GM21825 (cell line): ENCODE data around the gene IL17RB.

Experiments
- ATAC-seq: cut with Tn5 transposase; IDR thresholded peaks from one replicate; pipeline ENCODE4 v1.9.1; 2021; ENCODE audit warnings: mild to moderate bottlenecking, moderate library complexity; ENCODE audit not compliant: unreplicated experiment

IL17RB gene

DNA sequence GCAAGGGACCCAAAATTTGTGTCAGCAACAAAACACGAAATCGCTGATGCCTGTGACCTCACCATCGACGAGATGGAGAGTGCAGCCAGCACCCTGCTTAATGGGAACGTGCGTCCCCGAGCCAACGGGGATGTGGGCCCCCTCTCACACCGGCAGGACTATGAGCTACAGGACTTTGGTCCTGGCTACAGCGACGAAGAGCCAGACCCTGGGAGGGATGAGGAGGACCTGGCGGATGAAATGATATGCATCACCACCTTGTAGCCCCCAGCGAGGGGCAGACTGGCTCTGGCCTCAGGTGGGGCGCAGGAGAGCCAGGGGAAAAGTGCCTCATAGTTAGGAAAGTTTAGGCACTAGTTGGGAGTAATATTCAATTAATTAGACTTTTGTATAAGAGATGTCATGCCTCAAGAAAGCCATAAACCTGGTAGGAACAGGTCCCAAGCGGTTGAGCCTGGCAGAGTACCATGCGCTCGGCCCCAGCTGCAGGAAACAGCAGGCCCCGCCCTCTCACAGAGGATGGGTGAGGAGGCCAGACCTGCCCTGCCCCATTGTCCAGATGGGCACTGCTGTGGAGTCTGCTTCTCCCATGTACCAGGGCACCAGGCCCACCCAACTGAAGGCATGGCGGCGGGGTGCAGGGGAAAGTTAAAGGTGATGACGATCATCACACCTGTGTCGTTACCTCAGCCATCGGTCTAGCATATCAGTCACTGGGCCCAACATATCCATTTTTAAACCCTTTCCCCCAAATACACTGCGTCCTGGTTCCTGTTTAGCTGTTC is 35.0 kb upstream of the IL17RB start:
- no peak for ATAC-seq

DNA sequence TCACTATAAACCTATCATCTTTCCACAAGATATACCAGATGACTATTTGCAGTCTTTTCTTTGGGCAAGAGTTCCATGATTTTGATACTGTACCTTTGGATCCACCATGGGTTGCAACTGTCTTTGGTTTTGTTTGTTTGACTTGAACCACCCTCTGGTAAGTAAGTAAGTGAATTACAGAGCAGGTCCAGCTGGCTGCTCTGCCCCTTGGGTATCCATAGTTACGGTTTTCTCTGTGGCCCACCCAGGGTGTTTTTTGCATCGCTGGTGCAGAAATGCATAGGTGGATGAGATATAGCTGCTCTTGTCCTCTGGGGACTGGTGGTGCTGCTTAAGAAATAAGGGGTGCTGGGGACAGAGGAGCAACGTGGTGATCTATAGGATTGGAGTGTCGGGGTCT is 33.9 kb upstream of the IL17RB start:
- no peak for ATAC-seq

DNA sequence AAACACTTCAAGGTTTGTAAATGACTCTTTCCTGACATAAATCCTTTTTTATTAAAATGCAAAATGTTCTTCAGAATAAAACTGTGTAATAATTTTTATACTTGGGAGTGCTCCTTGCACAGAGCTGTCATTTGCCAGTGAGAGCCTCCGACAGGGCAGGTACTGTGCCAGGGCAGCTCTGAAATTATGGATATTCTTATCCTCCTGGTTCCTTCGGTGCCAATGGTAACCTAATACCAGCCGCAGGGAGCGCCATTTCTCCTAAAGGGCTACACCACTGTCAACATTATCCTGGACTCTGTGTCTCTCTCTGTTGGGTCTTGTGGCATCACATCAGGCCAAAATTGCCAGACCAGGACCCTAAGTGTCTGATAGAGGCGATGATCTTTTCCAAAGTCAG is 33.1 kb upstream of the IL17RB start:
- no peak for ATAC-seq

DNA sequence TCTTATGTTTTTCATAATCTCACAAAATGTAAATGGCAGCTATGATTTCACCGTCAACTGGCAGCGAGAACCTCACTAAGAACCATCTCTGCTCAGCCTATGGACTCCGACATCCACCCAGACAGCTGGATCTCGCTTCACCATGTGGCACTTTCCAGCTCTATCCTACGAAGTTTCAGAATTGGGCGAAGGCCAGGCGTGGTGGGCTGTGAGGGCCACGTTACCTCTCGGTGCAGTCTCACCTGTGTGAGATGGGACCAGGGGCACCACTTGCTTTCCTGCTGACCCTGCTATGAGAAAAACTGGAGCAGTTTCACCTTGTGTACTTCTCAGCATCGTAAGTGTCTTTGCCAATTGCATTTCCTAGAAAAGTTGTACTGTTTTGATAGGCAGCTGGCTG is 32.5 kb upstream of the IL17RB start:
- no peak for ATAC-seq

DNA sequence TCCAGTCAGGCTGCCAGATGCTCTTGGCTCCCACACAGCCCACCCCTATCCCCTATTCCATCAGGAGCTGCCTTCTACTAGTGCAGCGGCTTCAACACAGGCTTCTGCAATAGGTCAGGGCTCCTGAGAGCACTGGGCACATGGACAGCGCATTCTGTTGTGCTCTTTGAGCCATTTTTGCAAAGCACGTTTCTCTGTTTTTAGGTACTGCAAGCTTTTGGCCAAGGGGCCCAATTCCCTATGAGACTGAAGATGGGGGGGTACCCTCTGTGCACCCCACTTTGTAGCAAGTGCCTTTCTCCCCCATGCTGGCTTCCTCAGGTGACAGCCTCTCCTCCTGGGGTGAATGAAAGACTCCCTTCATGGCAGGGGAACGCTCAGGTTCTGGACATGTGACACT is 31.3 kb upstream of the IL17RB start:
- no peak for ATAC-seq

DNA sequence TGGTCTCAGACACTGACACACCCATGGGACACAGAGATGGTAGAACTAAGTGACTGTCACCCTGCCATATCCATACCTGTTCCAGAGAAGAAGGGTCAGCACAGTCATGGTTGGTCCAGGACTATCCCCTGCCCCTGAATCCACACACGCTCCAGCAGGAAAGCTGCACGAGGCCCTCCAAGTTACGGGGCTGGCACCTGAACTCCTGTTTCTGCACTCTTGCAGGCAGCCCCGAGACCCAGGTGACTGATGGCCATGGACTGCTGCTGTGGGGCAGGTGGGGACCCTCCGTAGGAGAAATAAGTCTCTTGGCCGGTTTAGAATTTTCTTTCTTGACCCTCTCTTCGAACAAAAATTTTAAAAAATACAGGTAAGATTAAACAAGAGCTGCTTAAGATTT is 30.7 kb upstream of the IL17RB start:
- no peak for ATAC-seq

DNA sequence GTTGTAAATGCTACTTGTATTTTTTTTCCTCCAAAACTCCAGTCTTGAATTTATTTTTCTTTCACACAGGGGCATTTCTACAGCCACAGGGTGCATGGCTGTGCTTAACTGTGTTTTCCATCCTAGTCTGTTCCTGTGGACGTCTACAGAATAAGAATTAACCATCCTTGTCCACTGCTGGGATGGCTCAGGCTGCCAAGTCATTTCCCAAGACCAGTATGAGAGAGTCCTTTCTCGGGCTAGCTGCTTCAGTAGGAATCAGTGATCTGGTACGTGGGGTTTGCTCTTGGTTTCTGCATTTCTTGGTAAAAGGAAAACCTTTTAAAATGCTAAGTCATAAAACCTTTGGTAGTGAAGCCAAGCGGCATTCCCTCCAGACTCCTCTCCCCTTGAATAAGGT is 29.9 kb upstream of the IL17RB start:
- ATAC-seq, result no peak

DNA sequence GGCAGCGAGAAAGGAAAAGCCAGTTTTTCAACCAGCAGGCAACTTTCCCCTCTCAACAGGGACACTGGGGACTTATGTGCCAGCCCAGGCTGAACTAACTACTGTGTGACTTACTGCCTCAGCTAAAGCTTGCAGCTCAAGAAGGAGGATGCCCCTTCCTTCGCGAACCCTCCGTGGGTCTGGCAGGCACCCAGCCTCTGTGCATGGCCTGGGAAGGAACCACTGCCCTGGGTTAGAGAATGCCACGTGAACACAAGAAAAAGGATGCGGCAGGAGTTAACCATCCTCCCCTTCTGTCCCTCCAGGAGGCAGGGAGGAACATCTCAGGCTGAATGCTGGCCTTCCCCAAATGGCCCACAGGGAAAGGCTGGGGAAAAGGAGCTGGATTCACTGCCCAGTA is 29.2 kb upstream of the IL17RB start:
- no peak for ATAC-seq

DNA sequence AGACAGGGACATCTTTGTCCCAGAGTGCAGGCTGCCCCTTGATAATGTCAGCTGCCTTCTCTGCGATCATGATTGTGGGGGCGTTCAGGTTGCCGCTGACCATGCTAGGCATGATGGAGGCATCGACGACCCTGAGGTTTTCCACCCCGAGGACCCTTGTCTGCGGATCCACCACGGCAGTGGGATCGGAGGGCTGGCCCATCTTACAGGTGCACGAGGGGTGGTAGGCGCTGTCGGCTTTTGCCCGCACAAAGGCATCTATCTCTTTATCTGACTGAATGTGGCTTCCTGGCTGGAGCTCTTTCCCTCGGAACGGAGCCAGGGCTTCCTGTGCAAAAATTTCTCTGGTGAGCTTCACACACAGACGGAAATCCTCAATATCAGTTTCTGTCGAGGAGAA is 28.6 kb upstream of the IL17RB start:
- no peak for ATAC-seq

DNA sequence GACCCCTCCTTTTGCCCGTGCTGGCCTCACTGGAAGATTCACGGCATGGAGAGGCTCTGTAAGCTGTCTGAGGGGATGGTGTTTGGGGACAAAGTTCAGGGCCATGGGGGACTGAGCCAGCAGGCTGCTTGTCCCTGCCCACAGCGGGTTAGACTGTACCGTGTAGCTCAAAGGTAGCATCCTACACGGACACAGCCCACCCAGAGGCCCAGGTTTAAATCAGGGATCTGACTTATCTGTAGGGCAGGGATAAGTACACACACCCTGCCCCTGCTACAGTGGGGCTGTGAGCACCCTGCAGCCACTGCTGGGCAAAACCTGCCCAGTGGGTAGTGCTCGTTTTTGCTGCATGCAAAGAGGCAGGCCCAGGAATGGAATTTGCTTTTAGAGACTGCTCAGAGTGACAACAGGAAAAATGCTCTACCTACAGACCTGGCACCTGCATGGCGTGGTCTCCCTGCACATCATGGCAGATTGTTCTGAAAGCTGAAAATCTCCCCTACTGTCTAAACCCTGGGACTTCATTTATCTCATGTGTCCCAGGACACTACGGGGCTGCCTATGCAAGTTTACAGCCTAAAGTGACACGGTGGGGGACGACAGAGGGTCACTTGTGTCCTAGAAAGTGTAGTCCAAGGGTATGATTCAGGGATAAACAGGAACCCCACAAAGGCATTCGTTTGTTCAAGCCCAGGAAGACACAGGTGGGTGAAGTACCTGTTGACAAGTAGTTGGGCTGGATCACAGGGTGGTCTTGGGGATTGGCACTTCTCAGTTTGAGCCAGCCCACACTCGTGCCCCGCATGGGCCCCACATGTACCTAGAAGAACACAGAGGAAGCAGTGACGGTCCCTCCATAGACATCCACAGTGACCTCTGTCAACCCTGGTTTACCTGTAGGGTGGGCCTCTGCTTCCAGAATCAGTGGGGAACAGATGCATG is 27.9 kb upstream of the IL17RB start:
- ATAC-seq, result no peak

DNA sequence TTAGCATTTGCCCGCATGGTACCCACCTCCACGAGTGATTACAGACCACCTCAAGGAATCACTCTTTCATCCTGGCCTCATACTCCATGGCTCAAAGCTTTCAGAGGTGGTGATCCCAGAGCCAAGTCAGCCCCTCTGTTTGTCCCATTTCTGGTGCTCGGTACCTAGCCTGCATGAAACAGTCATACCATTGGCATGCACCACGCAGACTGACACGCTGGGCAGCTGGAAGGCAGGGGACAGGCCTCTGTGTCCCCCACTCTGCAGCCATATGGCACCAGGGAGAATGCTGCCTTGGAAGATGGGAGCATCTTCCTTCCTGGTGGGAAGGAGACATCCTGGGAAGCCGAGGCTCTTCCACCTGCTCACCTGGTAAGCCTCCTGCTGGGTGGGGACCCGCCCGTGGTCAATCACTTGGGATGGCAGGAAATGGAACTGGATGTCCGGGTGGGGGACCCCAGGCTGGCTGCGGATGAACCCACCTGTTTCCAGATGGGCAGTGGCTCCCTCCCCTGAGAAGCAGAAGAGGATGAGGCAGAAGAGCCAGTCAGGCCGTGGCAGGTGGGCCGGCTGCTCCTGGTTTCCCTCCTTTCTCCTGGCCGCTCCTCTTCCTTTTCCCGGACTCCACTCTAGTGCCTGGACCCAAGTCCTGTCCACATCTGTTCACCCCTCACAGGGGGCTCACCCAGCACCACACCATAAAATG is 27.1 kb upstream of the IL17RB start:
- ATAC-seq, result no peak

DNA sequence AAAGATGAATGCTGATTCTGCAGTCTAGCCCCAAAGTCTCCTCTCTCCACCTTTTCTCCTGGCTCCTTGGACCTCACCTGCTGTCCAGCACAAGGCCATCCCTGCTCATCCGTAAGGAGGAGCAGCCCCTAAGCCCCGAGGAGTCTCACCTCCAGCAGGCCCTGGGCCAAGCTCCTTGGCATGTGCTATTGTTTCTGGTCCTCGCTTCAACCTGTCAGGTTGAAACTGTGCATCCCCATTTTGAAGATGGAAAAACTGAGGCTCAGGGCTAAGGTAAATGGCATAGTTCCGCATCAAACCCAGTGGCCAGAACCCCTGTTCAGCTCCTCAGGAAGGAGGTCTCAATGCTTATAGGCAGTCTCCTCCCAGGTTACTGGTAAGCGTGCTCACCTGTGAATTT is 26.3 kb upstream of the IL17RB start:
- ATAC-seq, result no peak

DNA sequence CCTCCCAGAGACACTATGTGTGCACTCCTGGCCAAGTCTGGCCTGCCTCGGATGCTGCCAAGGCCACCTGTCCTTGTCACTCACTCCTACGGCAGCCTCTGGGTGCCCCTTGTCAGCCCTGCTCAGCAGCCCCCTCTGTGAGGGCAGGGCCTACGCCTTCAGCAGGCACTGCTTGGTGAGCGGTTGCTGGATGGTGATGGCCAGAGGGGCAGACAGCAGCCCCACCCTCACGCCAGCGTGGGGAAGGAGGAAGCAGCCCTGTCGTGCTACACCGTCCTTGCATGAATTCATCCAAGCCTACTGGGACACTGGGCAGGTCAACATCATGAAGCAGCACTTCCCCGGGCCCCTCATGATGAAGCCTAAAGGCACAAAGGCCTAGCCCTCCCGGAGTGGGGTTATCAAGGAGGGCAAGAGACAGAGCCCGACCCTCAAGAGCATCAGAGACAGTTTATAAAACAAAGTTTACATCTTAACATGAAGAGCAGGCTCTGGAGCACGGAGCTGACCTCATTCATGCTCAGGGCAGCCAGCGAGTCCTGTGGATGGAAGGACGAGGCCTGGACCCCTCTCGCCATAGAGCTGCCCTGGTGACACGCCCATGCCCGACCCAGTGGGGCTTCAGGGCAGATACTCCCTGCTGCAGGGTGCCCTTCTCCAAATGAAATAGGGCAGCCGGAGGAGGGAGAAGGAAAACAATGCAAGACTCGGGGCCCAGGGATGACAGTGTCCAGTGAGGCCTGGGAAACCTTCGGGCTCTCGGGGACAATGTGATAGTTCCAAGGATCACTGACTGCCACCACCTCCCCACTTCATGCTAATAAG is 25.4 kb upstream of the IL17RB start:
- no peak for ATAC-seq

DNA sequence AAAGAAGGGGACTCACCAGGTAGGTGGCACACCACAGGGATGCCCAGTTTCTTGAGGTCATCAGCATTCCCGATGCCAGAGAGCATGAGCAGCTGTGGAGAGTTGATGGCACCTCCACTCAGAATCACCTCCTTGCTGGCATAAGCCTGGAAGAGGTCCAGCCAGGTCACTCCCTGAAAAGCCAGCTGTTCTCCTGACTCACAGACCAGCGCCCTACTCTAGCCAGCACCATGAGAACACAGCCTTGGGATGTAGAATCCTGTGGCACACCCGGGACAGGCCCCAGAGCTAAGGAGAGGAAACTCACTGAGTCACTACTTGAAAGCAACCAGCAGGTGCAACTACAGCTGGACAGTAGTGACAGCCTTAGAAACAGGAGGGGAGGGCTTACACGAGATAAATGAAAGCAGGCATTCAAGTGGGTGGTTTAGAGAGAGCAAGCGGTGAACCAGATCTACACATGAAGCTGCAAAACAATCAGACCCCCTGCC is 24.7 kb upstream of the IL17RB start:
- ATAC-seq, result peak; percentile 80

DNA sequence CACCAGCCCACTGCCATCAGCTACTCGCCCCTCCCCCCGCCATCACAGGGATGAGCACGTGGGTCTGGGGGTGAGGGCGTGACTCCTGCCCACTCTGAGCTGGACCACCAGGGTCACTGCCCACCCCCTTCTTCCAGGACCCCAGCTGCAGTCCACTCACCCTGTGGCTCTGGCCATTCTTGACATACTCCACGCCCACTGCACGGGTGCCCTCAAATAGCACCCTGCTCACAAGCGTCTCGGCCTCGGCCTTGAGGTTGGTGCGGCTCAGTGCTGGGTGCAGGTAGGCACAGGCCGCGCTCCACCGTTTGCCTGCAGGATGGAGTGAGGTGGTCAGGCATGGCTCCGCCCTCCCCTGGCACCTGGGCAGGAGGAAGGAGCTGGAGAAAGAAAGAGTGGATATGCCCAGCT is 24.0 kb upstream of the IL17RB start:
- ATAC-seq, result no peak

DNA sequence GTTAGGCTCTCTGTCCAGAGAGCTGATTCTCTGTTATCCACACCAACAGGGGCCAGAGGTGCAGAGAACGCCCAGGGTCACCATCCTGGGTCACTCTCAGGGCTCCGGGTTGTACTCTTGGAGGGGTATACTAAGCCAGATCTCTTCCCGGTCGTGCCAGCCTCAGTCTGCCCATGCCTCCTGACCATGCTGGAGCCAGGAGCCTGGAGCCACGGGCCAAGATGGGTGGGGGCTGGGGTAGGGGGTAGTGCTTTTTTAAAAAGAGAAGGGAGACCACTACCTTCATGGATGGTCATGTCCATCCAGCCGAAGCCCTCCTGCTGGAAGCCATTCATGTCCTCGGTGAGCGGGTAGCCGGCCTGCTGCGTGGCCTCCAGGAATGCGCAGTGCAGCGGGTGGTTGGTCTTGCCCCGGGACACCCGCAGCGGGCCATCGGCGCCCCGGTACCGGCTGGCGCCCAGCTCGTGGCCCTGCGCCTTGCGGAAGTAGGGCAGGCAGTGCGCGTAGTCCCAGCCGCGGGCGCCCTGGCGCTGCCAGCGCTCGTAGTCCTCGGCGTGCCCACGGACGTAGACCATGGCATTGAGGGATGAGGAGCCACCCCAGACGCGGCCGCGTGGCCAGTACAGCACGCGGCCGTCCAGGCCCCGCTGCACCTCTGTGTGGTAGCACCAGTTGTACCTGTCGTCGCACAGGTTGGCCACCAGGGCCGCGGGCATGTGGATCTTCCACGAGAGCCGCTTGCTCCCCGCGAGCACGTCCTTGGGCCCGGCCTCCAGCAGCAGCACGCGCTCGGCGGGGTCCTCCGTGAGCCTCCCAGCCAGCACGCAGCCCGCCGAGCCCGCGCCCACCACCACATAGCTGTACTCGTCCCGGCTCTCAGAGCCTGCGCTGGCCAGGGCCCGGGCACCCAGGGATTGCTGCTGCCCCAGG is 23.1 kb upstream of the IL17RB start:
- no peak for ATAC-seq

DNA sequence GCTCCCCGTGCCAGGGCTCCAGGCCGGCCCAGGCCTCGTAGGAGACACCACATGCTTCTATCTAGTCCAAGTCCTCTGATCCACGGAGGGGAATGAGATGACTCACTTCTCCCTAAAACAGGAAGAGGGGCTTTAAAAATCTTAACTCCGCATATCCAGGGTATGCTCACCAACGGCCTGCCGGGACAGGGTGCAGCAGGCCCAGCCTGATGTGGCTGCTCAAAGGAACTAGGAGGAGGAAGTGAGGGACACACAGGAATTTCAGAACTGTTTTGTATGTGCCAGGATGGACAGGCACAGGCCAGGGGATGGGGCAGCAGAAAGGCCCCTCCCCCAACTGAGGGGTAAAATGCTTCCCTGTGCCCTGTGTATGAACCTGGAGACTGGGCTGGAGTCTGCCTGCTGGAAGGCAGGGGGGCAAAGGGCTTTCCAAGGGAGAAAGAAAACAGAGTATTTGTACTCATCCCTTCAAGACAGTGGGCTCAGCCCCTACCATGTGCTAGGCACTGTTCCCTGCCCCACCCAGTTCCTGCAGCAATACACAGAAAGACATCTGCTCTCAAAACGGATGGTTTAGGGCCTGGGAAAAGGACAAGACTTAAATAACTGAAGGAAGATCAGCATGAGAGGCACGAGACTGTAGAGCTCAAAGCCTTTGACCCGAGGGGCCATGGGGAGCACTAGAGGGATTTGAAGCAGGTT is 22.3 kb upstream of the IL17RB start:
- ATAC-seq, result no peak

DNA sequence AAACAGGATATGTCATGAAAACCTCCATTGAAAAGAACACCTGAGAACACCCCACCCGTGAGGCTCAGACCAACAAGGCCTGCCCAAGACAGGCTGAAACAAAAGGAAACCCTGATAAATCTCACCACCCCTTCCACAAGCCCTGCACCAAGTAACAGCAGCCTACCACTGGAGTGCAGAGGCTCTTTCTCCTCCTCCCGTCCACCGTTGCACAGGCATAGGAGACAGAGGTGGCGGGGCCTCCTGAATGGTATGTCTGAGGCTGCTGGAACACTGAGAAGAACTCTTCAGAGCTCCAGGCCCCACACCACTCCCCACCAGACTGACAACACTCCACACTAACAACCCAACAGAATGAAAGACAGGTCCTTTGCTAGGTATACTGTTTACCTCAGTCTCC is 21.6 kb upstream of the IL17RB start:
- ATAC-seq, result no peak

DNA sequence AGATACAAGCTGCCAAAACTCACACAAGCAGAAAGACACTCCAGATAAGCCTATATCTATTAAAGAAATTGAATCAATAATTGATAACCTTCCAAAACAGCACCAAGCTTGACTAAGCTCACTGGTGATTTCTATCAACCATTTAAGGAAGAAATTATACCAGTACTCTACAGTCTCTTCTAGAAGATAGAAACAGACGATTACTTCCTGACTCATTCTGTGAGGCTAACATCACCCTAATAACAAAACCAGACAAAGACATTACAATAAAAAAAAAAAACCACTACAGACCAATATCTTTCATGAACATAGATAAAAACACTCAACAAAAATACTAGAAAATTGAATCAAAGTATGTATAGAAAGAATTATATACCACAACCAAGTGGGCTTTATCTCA is 20.3 kb upstream of the IL17RB start:
- ATAC-seq, result no peak
